ENCODE measurements around the gene LRRC23.

Gene LRRC23

DNA sequence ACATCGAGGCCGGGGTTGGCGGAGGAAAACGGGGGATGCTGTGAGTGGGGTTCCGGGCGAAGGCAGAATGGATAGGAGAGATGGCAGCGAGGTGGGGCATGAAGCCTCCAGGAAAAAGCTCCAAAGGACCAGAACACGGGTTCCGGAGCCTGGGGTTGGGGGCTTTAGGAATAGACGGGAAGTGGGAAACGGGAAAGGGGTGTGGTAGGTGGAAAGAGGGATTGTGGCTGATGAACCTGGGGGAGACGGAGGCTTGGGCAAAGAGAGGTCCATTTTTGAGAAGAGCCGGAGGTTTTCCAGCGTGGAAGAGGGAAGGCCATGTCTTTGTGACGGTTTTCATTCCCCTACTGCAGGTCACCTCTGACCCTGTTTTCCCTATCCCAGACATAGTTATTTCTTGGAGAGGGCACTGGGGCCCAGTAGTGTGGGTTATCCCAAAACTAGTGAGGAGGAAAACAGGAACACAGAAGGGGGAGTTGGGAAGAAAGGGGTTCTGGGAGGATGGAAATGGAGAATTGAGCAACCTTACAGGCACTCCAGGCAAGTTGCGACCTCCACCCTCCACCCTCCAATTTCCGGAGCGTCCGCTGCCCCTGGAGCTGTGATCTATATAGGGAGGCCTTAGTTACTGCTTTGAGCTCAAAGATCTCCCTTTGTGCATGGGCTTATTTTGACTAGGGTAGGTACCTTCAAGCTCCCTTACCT, 24.2 kb downstream of the LRRC23 start:
- no peak for DNase-seq

DNA sequence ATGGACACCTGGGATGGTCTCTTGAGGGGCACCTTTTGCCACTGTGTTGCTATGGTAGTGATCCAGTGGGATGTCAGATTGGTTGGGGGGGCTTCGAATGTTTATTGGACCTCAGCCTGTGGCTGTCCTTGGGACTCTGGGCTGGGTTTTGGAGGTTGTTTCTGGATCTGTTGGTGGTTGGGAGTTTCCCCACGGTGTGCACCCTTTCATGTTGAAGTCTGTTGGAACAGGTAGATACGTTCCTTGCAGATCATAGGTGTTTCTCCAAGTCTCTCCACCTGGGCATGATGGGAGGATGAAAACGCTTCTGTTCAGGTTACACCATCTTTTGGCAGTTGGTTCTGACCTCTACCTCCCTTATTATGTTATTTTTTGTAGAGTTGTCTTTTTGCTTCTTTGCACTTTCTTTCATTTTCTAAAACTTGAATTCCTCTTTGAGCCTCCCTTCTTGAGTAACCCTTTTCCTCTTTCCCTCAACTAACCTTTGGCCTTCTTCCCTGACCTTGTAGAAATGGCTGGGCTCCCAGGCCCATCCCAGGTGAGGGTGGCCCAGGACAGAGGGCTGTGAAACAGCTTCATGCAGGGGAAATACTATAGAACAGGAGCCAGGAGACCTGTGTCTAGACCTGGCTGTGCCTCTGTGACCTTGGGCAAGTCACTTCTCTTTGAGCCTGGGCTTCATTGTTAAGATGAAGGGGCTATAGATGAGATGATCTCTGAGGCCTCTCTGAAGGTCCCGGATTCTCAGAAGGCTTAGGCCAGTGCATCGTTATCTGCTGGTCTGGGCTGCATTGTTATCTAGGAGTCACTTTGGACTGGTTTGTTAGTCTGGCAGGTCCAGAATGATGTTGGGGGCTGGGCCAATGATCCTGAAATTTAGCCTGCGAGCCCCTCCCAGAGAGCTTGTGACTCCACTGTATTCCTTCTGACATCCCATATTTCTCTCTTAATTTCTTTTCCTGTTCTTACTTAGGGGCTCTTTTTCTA, 25.1 kb downstream of the LRRC23 start:
- DNase-seq: no peak

DNA sequence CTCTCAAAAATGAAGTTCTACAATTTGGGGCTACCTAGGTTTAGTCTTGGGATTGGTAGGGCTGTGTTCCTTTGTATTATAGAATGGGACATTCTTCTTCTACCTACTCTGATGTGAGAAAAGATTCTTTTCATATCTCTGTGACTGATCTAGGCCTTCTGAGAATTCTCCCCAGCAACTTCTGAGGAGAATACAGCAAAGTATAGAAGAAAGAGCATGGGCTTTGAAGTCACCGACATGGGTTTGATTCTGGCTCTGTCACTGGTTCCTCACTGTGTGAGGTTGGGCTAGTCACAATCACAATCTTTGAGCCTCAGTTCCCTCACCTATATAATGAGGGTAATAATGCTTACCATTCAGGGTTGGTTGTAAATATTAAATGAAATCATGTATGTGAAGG, 28.1 kb downstream of the LRRC23 start:
- no peak for DNase-seq

DNA sequence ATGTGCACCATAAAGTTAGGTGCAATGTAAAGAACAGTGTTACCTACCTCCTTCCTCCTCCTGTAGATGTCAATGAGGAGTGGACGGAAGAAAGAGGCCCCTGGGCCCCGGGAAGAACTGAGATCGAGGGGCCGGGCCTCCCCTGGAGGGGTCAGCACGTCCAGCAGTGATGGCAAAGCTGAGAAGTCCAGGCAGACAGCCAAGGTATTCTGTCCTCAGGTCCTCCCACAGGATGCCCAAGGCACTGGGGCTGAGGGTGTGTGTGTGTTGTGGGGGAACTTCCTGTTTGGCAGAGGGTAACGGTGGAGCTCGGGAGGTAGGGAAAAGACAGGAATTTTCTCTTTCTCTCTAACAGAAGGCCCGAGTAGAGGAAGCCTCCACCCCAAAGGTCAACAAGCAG, 29.5 kb downstream of the LRRC23 start:
- no peak for DNase-seq

DNA sequence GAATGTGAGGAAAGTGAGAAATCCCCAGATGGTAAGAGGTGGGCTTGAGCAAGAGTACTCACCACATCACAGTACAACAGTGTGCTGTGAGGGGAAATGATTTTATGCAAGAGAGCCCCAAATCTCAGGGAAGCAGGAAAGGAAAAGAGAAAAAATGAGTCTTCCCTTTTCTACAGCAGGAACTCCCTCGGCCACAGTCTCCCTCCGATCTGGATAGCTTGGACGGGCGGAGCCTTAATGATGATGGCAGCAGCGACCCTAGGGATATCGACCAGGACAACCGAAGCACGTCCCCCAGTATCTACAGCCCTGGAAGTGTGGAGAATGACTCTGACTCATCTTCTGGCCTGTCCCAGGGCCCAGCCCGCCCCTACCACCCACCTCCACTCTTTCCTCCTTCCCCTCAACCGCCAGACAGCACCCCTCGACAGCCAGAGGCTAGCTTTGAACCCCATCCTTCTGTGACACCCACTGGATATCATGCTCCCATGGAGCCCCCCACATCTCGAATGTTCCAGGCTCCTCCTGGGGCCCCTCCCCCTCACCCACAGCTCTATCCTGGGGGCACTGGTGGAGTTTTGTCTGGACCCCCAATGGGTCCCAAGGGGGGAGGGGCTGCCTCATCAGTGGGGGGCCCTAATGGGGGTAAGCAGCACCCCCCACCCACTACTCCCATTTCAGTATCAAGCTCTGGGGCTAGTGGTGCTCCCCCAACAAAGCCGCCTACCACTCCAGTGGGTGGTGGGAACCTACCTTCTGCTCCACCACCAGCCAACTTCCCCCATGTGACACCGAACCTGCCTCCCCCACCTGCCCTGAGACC, 31.0 kb downstream of the LRRC23 start:
- no peak for DNase-seq

DNA sequence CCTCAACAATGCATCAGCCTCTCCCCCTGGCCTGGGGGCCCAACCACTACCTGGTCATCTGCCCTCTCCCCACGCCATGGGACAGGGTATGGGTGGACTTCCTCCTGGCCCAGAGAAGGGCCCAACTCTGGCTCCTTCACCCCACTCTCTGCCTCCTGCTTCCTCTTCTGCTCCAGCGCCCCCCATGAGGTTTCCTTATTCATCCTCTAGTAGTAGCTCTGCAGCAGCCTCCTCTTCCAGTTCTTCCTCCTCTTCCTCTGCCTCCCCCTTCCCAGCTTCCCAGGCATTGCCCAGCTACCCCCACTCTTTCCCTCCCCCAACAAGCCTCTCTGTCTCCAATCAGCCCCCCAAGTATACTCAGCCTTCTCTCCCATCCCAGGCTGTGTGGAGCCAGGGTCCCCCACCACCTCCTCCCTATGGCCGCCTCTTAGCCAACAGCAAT, 31.6 kb downstream of the LRRC23 start:
- no peak for DNase-seq

DNA sequence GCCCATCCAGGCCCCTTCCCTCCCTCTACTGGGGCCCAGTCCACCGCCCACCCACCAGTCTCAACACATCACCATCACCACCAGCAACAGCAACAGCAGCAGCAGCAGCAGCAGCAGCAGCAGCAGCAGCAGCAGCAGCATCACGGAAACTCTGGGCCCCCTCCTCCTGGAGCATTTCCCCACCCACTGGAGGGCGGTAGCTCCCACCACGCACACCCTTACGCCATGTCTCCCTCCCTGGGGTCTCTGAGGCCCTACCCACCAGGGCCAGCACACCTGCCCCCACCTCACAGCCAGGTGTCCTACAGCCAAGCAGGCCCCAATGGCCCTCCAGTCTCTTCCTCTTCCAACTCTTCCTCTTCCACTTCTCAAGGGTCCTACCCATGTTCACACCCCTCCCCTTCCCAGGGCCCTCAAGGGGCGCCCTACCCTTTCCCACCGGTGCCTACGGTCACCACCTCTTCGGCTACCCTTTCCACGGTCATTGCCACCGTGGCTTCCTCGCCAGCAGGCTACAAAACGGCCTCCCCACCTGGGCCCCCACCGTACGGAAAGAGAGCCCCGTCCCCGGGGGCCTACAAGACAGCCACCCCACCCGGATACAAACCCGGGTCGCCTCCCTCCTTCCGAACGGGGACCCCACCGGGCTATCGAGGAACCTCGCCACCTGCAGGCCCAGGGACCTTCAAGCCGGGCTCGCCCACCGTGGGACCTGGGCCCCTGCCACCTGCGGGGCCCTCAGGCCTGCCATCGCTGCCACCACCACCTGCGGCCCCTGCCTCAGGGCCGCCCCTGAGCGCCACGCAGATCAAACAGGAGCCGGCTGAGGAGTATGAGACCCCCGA, 32.2 kb downstream of the LRRC23 start:
- DNase-seq: no peak

DNA sequence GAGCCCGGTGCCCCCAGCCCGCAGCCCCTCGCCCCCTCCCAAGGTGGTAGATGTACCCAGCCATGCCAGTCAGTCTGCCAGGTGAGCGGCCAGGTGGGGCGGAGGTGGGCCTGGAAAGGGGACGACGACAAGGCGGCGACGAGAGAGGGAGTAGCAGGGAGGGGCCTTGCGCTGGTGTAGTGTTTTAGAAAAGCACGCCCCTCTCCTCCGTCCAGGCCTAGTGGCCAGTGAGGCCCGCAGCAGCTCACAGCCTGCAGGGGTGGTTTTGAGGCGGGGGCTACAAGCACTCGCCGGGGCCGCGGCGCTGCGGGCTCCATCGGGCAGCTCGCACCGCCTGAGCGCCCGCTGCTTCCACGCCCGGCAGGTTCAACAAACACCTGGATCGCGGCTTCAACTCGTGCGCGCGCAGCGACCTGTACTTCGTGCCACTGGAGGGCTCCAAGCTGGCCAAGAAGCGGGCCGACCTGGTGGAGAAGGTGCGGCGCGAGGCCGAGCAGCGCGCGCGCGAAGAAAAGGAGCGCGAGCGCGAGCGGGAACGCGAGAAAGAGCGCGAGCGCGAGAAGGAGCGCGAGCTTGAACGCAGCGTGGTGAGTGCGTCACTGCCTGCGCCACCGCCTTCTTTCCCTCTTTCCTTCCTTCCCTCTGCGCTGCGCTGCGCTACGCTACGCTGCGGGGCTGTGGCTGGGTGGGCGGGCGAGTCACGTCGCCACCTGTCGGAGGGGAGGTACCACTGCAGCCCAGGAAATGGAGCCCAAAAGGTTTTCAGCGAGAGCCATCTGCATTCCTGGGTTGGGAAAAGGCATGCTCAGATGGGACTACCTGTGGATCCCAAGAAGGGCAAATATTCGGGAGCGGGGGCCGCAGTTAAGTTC, 33.1 kb downstream of the LRRC23 start:
- peak; percentile 92 for DNase-seq

DNA sequence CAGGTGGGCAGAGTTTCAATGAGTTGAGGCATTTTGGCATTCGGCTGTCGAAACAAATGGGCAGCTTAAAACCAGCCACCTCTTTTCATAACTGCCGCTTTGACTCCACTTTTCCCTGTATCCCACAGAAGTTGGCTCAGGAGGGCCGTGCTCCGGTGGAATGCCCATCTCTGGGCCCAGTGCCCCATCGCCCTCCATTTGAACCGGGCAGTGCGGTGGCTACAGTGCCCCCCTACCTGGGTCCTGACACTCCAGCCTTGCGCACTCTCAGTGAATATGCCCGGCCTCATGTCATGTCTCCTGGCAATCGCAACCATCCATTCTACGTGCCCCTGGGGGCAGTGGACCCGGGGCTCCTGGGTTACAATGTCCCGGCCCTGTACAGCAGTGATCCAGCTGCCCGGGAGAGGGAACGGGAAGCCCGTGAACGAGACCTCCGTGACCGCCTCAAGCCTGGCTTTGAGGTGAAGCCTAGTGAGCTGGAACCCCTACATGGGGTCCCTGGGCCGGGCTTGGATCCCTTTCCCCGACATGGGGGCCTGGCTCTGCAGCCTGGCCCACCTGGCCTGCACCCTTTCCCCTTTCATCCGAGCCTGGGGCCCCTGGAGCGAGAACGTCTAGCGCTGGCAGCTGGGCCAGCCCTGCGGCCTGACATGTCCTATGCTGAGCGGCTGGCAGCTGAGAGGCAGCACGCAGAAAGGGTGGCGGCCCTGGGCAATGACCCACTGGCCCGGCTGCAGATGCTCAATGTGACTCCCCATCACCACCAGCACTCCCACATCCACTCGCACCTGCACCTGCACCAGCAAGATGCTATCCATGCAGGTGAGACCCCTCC, 34.0 kb downstream of the LRRC23 start:
- DNase-seq: no peak

DNA sequence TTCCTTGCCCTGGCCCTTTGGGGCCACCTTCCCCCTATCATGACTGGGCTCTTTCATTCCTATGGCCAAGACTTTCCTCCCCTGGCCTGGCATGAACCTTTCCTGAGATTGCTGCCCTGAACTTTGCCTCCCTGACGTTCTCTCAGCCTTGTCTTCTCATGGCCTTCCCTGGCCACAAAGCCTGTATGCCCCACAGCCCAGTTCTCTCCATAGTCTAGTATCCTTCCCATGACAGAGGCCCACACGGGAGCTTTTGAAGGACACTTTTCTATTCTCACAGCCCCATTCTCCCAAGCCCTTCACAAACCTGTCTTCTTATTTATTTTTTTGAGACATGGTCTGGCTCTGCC, 34.5 kb downstream of the LRRC23 start:
- DNase-seq: no peak

DNA sequence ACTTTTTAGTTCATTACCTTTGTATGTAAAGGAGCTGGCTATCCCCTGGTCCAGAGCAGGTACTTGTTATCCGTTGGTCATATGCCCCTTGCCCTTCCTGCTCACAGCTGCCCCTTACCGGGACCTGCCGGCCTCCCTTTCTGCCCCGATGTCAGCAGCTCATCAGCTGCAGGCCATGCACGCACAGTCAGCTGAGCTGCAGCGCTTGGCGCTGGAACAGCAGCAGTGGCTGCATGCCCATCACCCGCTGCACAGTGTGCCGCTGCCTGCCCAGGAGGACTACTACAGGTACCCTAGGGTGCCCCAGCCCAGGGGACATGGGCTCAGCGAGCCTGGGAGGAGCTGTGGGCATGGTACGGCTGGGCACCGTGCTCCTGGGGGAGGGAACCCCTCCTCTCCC, 36.6 kb downstream of the LRRC23 start:
- no peak for DNase-seq

DNA sequence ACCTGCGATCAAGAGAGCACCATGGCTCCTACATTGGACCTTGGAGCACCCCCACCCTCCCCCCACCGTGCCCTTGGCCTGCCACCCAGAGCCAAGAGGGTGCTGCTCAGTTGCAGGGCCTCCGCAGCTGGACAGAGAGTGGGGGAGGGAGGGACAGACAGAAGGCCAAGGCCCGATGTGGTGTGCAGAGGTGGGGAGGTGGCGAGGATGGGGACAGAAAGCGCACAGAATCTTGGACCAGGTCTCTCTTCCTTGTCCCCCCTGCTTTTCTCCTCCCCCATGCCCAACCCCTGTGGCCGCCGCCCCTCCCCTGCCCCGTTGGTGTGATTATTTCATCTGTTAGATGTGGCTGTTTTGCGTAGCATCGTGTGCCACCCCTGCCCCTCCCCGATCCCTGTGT, 37.2 kb downstream of the LRRC23 start:
- no peak for DNase-seq

DNA sequence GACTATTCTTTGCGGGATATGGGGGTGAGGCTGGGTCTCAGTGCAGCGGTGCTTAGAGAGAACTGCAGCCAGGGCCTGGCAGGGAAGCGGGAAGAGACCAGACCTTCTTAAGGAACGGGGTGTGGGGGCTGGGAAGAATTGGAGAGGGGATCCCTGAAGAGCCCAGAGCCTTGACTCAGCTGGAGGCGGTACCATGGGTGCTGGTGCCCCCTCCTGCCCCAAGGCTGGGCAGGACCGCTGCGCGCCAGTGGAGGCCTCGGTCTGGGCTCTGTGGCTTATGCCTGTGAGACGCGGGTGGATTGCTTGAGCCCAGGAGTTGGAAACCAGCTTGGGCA, 37.7 kb downstream of the LRRC23 start:
- DNase-seq: no peak

DNA sequence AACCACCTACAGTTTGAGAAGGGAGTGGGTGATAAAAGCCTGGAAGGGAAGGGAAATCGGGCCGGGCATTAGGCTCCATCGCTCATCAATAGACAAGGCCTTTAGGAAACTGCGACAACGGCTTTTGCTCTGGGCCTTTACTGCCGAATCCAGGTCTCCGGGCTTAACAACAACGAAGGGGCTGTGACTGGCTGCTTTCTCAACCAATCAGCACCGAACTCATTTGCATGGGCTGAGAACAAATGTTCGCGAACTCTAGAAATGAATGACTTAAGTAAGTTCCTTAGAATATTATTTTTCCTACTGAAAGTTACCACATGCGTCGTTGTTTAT, 38.7 kb downstream of the LRRC23 start:
- peak; percentile 63 for DNase-seq

DNA sequence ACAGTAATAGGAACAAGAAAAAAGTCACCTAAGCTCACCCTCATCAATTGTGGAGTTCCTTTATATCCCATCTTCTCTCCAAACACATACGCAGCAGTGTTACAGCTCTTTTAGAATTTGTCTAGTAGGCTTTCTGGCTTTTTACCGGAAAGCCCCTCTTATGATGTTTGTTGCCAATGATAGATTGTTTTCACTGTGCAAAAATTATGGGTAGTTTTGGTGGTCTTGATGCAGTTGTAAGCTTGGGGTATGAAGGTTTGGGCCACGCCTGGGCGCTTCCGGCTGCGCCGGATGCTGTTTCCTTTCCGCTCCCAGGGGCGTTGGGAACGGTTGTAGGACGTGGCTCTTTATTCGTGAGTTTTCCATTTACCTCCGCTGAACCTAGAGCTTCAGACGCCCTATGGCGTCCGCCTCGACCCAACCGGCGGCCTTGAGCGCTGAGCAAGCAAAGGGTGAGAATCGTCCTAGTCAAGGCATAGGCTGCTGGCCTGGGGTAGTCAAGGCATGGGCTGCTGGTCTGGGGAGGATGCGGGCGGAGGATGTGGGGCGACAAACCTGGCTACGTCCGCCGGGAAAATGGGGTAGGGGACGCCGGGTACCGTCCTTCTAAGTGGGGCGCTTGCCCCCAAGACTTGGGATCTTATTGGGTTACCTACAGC, 39.2 kb downstream of the LRRC23 start, which contains the start of the genes C12orf57 and RNU7-1:
Gene C12orf57 (plus strand): TSS at position 301 of the 659 bp plus-strand sequence. CDS start 100 bp downstream, at position 401.
Gene RNU7-1 (plus strand): TSS at position 95 of the 659 bp plus-strand sequence.
- peak; percentile 41 for DNase-seq

DNA sequence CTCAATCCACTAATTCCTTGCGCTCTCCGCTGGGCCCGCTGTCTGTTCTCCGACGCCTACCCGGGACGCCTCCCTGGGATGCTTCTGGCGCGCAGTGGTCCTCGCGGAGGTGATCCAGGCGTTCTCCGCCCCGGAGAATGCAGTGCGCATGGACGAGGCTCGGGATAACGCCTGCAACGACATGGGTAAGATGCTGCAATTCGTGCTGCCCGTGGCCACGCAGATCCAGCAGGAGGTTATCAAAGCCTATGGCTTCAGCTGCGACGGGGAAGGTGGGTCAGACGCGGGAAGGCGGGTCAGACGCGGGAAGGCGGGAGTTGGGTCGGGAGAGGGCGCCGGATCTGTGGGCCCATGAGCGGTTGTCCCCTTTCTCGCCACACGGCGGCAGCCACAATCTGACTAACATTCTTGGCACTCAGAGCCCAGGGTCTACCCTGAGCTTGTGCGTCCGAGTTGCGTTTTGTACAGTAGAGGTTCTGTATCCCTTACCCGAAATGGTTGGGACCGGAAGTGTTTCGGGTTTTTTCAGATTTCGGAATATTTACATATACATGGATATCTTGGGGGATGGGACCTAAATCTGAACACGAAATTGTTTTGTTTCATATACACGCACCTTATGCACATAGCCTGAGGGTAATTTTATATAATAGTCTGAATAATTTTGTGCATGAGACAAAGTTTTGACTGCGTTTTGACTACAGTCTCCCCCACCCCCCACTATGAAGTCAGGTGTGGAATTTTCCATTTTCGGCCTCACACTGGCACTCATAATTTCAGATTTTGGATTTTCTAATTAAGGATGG, 40.0 kb downstream of the LRRC23 start:
- peak; percentile 91 for DNase-seq

DNA sequence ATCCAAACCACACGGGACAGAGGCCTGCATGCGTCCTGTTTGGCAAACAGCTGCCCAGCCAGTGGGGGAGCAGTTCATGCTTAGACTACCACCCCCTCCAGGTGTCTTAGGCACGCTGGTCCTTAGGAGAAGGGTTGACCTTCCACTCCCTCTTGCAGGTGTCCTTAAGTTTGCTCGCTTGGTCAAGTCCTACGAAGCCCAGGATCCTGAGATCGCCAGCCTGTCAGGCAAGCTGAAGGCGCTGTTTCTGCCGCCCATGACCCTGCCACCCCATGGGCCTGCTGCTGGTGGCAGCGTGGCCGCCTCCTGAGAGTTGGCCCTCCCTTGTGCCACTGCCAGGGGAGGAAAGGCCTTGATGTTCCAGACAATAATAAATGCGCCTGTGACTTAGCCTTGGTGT, 41.0 kb downstream of the LRRC23 start:
- DNase-seq: no peak

DNA sequence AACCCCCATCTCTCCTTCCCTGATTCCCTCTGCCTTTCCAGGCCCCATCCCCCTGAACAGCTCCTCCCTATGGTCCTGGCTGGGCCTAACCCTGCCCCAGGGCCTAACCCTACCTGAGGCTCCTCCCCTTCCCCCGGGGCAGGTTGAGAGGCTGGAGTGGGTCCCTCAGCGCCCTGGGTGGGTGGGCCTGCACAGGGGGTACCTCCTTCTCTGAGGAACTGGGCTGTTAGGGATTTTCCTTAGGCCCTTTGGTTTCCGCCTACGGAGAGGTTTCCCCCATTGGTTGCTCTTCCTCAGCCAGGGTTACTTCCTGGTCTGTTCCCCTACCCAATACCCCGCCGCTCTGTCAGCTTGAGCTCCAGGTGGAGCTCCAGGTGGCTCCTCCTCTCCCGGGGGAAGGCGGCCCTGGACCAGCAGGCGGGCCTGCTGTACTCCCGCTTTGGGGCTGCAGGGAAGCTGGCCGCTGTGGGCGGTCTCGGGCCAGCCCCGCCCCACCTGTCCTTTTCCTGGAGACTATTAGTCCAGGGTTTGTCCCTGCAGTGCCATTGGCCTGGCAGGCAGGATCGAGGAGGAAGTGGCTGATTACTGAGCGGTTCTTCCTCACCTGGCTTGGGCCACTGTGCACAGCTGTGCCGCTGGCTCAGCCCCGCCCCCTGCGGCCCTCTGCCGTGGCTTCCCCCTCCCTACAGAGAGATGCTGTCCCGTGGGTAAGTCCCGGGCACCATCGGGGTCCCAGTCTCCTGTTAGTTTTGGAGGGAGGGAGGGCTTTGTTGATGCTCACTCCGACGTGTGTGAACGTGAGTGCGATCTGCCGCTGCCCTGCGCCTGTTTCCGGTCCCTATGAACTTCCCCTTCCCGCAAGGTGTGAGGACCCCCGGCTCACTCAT, 41.7 kb downstream of the LRRC23 start:
- peak; percentile 86 for DNase-seq
